ENCODE results near the gene CPSF4L.

GRCh38 chr17:73240561-73240960 is 21.1 kb downstream of the CPSF4L start:
- TF ChIP-seq, protein P1, sequence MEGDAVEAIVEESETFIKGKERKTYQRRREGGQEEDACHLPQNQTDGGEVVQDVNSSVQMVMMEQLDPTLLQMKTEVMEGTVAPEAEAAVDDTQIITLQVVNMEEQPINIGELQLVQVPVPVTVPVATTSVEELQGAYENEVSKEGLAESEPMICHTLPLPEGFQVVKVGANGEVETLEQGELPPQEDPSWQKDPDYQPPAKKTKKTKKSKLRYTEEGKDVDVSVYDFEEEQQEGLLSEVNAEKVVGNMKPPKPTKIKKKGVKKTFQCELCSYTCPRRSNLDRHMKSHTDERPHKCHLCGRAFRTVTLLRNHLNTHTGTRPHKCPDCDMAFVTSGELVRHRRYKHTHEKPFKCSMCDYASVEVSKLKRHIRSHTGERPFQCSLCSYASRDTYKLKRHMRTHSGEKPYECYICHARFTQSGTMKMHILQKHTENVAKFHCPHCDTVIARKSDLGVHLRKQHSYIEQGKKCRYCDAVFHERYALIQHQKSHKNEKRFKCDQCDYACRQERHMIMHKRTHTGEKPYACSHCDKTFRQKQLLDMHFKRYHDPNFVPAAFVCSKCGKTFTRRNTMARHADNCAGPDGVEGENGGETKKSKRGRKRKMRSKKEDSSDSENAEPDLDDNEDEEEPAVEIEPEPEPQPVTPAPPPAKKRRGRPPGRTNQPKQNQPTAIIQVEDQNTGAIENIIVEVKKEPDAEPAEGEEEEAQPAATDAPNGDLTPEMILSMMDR (IDR thresholded peaks at IDR 0.05): no peak
- no peak for TF ChIP-seq POLR2A (IDR thresholded peaks at IDR 0.05)
